ENCODE data around the gene ZNF319.

ZNF319 gene

GRCh38 chr16:57951204-57951960 is 49.1 kb downstream of the ZNF319 start:
- no peak for DNase-seq

GRCh38 chr16:57950382-57950781 is 50.1 kb downstream of the ZNF319 start:
- DNase-seq, result no peak

- no peak for DNase-seq
These were observed 50.8 kb downstream of the ZNF319 start for GRCh38 chr16:57949595-57950238.

- DNase-seq, result no peak
These were observed 51.5 kb downstream of the ZNF319 start for GRCh38 chr16:57949013-57949412.

GRCh38 chr16:57948027-57948426 is 52.4 kb downstream of the ZNF319 start:
- no peak for DNase-seq

GRCh38 chr16:57947261-57947660 is 53.2 kb downstream of the ZNF319 start:
- DNase-seq, result no peak

GRCh38 chr16:57946181-57946801 is 54.2 kb downstream of the ZNF319 start:
- no peak for DNase-seq

GRCh38 chr16:57945740-57946138 is 54.7 kb downstream of the ZNF319 start:
- DNase-seq, result no peak

- no peak for DNase-seq
These were observed 55.3 kb downstream of the ZNF319 start for GRCh38 chr16:57944970-57945739.

Measured in stimulated activated CD4-positive, alpha-beta T cell treated with anti-CD3 and anti-CD28 coated beads, Interleukin-2, amount 100 ng/mL, for 24 hours (primary cell).